ENCODE measurements around the gene IL13. TPM values are rescaled to one million over a fixed set of nuclear protein-coding genes. Genes with fewer than 3 reads are reported as not detected.

The IL13 gene
- total RNA-seq, 2 experiments from 2014 or later = 32.9 to 36.6 TPM

GRCh38 chr5:132658381-132659302 lies 669 bp downstream of the IL13 start:
- no peaks in the 10 kb centered on the region for H3K9me3 Mint-ChIP-seq
- peak overlapping the region; percentile 43 for H3K27ac Mint-ChIP-seq
- peaks cover 60% of the 10 kb centered on the region for H3K4me1 Mint-ChIP-seq
- DNase-seq = no peak
- CTCF ChIA-PET = interaction anchor here (1.4 kb wide), 1 partner anchor 15 kb away, joined by 3 read pairs; no protein-coding TSS in a partner anchor
- POLR2A ChIA-PET = interaction anchor here (1.0 to 3.5 kb wide), 7 partner anchors 16 to 162 kb away, joined by 3 to 12 read pairs (median 5); partner anchors contain the start of genes IL4 and RAD50
- peak overlapping the region; percentile 45 for H3K4me3 Mint-ChIP-seq
- peaks cover 3% of the 10 kb centered on the region for H3K36me3 Mint-ChIP-seq (ENCODE audit: low read depth)
- H3K27me3 Mint-ChIP-seq = peaks cover 18% of the 10 kb centered on the region

DNA sequence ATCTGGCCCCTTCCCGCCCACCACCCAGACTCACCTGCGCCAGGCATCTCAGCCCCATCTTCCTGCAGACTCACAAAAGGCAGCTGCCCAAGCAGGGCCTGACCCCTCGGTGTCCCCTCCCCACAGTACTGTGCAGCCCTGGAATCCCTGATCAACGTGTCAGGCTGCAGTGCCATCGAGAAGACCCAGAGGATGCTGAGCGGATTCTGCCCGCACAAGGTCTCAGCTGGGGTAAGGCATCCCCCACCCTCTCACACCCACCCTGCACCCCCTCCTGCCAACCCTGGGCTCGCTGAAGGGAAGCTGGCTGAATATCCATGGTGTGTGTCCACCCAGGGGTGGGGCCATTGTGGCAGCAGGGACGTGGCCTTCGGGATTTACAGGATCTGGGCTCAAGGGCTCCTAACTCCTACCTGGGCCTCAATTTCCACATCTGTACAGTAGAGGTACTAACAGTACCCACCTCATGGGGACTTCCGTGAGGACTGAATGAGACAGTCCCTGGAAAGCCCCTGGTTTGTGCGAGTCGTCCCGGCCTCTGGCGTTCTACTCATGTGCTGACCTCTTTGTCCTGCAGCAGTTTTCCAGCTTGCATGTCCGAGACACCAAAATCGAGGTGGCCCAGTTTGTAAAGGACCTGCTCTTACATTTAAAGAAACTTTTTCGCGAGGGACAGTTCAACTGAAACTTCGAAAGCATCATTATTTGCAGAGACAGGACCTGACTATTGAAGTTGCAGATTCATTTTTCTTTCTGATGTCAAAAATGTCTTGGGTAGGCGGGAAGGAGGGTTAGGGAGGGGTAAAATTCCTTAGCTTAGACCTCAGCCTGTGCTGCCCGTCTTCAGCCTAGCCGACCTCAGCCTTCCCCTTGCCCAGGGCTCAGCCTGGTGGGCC lies 1.9 kb downstream of the IL13 start:
- Mint-ChIP-seq H3K9me3 (no peaks in the 10 kb centered on the region), H3K4me1 (peaks cover 70% of the 10 kb centered on the region), H3K27me3 (peaks cover 10% of the 10 kb centered on the region), H3K4me3 (peak overlapping the region; percentile 45), H3K36me3 (ENCODE audit: low read depth) (peaks cover 2% of the 10 kb centered on the region), H3K27ac (peak overlapping the region; percentile 52)
- ChIA-PET CTCF (interaction anchor here (1.4 kb wide), 1 partner anchor 17 kb away, joined by 3 read pairs; no protein-coding TSS in a partner anchor), POLR2A (interaction anchor here (1.1 to 3.5 kb wide), 4 partner anchors 15 to 164 kb away, joined by 3 to 12 read pairs (median 10); partner anchors contain the start of gene IL4)
- DNase-seq = no peak

- Mint-ChIP-seq H3K27ac (peak overlapping the region; percentile 58), H3K4me1 (peaks cover 72% of the 10 kb centered on the region), H3K36me3 (ENCODE audit: low read depth) (no peaks in the 10 kb centered on the region), H3K9me3 (no peaks in the 10 kb centered on the region), H3K27me3 (peaks cover 5% of the 10 kb centered on the region), H3K4me3 (no peak overlapping the region)
- CTCF ChIA-PET = interaction anchor here (0.8 to 1.4 kb wide), 3 partner anchors 29 to 159 kb away, joined by 3 read pairs; no protein-coding TSS in a partner anchor
- no peak for DNase-seq
- POLR2A ChIA-PET = interaction anchor here (1.4 kb wide), 1 partner anchor 13 kb away, joined by 8 read pairs; the partner anchor contains the start of gene IL4
These were observed 3.4 kb downstream of the IL13 start for GRCh38 chr5:132661231-132662003.

GRCh38 chr5:132662004-132662401 lies 4.0 kb downstream of the IL13 start:
- peaks cover 72% of the 10 kb centered on the region for H3K4me1 Mint-ChIP-seq
- H3K27ac Mint-ChIP-seq = no peak overlapping the region
- no peak for DNase-seq
- POLR2A ChIA-PET = interaction anchor here (0.8 to 1.1 kb wide), 2 partner anchors 13 to 14 kb away, joined by 3 to 7 read pairs; partner anchors contain the start of gene IL4
- no peak overlapping the region for H3K4me3 Mint-ChIP-seq
- H3K27me3 Mint-ChIP-seq = no peaks in the 10 kb centered on the region
- no peaks in the 10 kb centered on the region for H3K36me3 Mint-ChIP-seq (ENCODE audit: low read depth)
- CTCF ChIA-PET = interaction anchor here (1.4 kb wide), 1 partner anchor 28 kb away, joined by 3 read pairs; no protein-coding TSS in a partner anchor
- H3K9me3 Mint-ChIP-seq = no peaks in the 10 kb centered on the region

DNA sequence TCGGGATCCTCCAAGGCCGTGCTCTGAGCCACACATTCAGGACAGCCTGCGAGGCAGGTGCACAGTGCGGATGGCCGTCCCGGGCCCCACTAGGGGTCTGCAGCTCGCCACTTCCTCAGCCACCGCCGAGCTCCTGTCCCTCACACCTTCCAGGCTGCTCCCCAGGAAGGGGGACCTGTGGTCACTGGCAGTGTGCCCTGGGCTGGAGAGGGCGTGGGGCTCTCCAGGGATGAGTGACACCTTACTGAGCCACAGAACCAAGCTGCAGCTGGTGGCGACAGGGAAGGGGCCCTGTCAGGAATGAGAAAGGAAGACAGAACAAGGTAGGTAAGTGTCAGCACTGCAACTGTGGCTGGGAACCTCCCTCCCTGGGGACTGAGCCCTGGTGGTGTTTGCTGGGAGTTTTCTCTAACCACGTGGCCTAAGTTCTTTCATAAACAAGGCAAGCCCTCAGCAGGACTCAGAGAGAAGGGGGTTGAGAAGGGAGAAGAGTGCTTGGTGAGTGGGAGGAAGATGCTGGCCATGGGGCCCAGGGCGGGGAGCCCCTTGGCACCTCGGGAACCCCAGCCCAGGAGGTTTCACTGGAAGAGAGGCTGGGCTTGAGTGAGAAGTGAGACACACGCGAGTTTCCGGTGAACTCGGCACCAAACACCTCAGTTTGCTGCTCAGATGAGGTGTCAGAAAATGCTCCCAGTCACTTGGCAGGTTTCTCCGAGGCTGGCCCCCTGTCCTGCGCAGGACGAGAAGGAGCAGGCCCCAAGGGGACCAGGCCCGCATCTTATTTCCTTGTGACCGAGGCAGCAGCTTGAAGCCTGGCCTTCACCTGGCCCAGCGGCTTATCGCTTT lies 5.2 kb downstream of the IL13 start:
- Mint-ChIP-seq H3K9me3 (no peaks in the 10 kb centered on the region), H3K36me3 (ENCODE audit: low read depth) (no peaks in the 10 kb centered on the region), H3K27ac (peak overlapping the region; percentile 89), H3K4me3 (no peak overlapping the region), H3K4me1 (peaks cover 68% of the 10 kb centered on the region), H3K27me3 (no peaks in the 10 kb centered on the region)
- ChIA-PET POLR2A (interaction anchor here (0.8 to 2.2 kb wide), 6 partner anchors 11 to 75 kb away, joined by 3 to 25 read pairs (median 4); partner anchors contain the start of gene IL4), CTCF (interaction anchor here (1.9 kb wide), 1 partner anchor 52 kb away, joined by 3 read pairs; no protein-coding TSS in a partner anchor)
- DNase-seq = peak; percentile 61

GRCh38 chr5:132663771-132664695 lies 6.1 kb downstream of the IL13 start:
- Mint-ChIP-seq H3K36me3 (ENCODE audit: low read depth) (no peaks in the 10 kb centered on the region), H3K27ac (peak overlapping the region; percentile 89), H3K27me3 (no peaks in the 10 kb centered on the region), H3K4me3 (no peak overlapping the region), H3K9me3 (no peaks in the 10 kb centered on the region), H3K4me1 (peaks cover 60% of the 10 kb centered on the region)
- ChIA-PET POLR2A (interaction anchor here (0.8 to 2.2 kb wide), 5 partner anchors 11 to 74 kb away, joined by 3 to 25 read pairs (median 4); partner anchors contain the start of gene IL4), CTCF (interaction anchor here (1.9 kb wide), 1 partner anchor 52 kb away, joined by 3 read pairs; no protein-coding TSS in a partner anchor)
- no peak for DNase-seq

DNA sequence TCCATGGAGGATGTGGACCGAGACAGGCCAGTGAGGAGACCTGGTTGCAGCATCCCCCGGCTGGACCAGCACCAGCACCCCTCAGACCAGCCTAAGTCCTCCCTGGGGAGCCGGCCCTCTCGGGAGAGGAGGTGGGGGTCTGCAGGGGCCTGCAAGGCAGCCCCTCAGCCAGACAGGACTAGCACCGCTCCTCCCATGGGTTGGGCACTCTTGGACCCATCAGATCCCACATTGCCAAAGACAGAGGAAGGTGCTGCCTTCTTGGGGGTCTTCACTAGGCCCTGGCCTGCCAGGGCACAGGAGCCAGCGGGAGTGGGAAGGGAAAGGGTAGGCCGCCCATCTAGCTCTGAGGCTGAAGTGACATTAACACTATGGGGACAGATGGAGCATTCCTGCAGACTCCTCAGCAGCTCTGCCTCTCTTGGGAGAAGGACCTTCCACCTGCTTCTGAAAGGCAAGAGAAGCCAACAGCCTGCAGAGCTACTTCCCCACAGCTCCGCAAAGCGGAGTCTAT lies 6.8 kb downstream of the IL13 start:
- Mint-ChIP-seq H3K27ac (peak overlapping the region; percentile 89), H3K4me1 (peaks cover 58% of the 10 kb centered on the region), H3K27me3 (no peaks in the 10 kb centered on the region), H3K9me3 (no peaks in the 10 kb centered on the region), H3K36me3 (ENCODE audit: low read depth) (no peaks in the 10 kb centered on the region), H3K4me3 (no peak overlapping the region)
- ChIA-PET POLR2A (interaction anchor here (1.5 to 2.2 kb wide), 2 partner anchors 10 to 24 kb away, joined by 3 to 25 read pairs; partner anchors contain the start of gene IL4), CTCF (no interaction called here)
- DNase-seq = no peak

DNA sequence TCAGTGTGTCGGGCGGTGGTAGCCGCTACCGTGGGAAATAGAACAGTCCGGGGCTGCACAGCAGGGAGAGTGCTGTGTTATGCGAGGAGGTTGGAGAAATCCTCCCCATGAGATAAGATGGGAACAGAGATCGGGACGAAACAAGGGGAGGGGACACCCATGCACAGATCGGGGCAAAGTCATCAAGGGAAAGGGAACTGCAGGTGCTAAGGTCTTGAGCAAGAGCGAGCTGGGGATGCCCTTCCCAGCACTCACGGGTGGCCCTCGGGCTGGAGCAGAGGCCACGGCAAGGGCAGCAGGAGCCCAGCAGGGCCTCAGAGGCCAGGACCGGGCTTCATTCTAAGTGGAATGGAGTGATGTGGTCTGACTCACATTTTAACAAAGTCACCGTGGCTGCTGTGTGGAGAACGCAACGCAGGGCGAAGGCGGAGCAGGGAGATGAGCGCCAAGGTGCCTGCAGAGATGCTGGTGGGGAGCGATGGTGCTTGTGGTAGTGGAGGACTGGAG lies 7.7 kb downstream of the IL13 start:
- Mint-ChIP-seq H3K27ac (no peak overlapping the region), H3K36me3 (ENCODE audit: low read depth) (no peaks in the 10 kb centered on the region), H3K27me3 (no peaks in the 10 kb centered on the region), H3K9me3 (no peaks in the 10 kb centered on the region), H3K4me1 (peaks cover 52% of the 10 kb centered on the region), H3K4me3 (no peak overlapping the region)
- CTCF ChIA-PET = no interaction called here
- DNase-seq = no peak
- POLR2A ChIA-PET = no interaction called here

GRCh38 chr5:132666310-132667123 lies 8.5 kb downstream of the IL13 start:
- H3K4me1 Mint-ChIP-seq = peaks cover 46% of the 10 kb centered on the region
- ChIA-PET POLR2A (interaction anchor here (1.8 kb wide), 1 partner anchor 12 kb away, joined by 6 read pairs; no protein-coding TSS in a partner anchor), CTCF (no interaction called here)
- DNase-seq = no peak
- no peaks in the 10 kb centered on the region for H3K27me3 Mint-ChIP-seq
- no peak overlapping the region for H3K4me3 Mint-ChIP-seq
- no peaks in the 10 kb centered on the region for H3K36me3 Mint-ChIP-seq (ENCODE audit: low read depth)
- H3K9me3 Mint-ChIP-seq = no peaks in the 10 kb centered on the region
- H3K27ac Mint-ChIP-seq = no peak overlapping the region

All from activated CD4-positive, alpha-beta memory T cell treated with anti-CD3 and anti-CD28 coated beads, Interleukin-2, amount 10 ng/mL, durations not matched to agents 7 days and 5 days (primary cell).